ACC112 (cell line): ENCODE data around the gene DAG1.

ENCODE experiments used
- H2AFZ ChIP-seq: fragments of 200-600 bp; sonication (generic); one replicate; pipeline ENCODE4 v1.6.0; 2017; ENCODE audit warnings: antibody characterized with exemption, low read length; ENCODE audit not compliant: unreplicated experiment
- H3K27ac ChIP-seq: fragments of 200-600 bp; sonication (generic); 2 replicates; pipeline ENCODE4 v1.5.1; 2014; ENCODE audit warnings: low read depth, mild to moderate bottlenecking, antibody characterized with exemption, low read length, moderate library complexity
- H3K27me3 ChIP-seq: fragments of 200-600 bp; sonication (generic); 2 replicates; pipeline ENCODE4 v1.6.1; 2014; ENCODE audit warnings: mild to moderate bottlenecking, antibody characterized with exemption, low read length, moderate library complexity, mixed read lengths; ENCODE audit not compliant: insufficient read depth
- H3K36me3 ChIP-seq: fragments of 200-600 bp; sonication (generic); 2 replicates; pipeline ENCODE4 v1.6.1; 2016; ENCODE audit warnings: mild to moderate bottlenecking, antibody characterized with exemption, low read length, moderate library complexity, mixed read lengths; ENCODE audit not compliant: insufficient read depth
- H3K4me1 ChIP-seq: fragments of 200-600 bp; sonication (generic); one replicate; pipeline ENCODE4 v1.6.1; 2016; ENCODE audit warnings: low read length, mixed read lengths; ENCODE audit not compliant: insufficient read depth, unreplicated experiment, control insufficient read depth
- H3K4me3 ChIP-seq: fragments of 200-600 bp; sonication (generic); 2 replicates; pipeline ENCODE4 v1.5.1; 2014; ENCODE audit warnings: mild to moderate bottlenecking, low read depth, low read length
- H3K79me2 ChIP-seq: fragments of 200-600 bp; sonication (generic); one replicate; pipeline ENCODE4 v1.6.0; 2016; ENCODE audit warnings: low read length; ENCODE audit not compliant: control insufficient read depth, unreplicated experiment, insufficient read depth

Gene DAG1

GRCh38 chr3:49533786-49534519 is 63.9 kb downstream of the DAG1 start:
- peaks cover 17% of the 10 kb centered on the region; the same call in 1 of the 2 replicates for H3K36me3 ChIP-seq
- H3K4me3 ChIP-seq: no peak overlapping the region
- no peaks in the 10 kb centered on the region for H3K79me2 ChIP-seq
- H2AFZ ChIP-seq: no peak overlapping the region
- H3K27ac ChIP-seq: no peak overlapping the region
- no peaks in the 10 kb centered on the region for H3K27me3 ChIP-seq
- H3K4me1 ChIP-seq: peaks cover 12% of the 10 kb centered on the region

GRCh38 chr3:49534581-49535441 is 64.7 kb downstream of the DAG1 start:
- H3K4me1 ChIP-seq: peaks cover 12% of the 10 kb centered on the region
- no peak overlapping the region for H2AFZ ChIP-seq
- H3K79me2 ChIP-seq: no peaks in the 10 kb centered on the region
- no peak overlapping the region for H3K4me3 ChIP-seq
- H3K27me3 ChIP-seq: no peaks in the 10 kb centered on the region
- H3K27ac ChIP-seq: no peak overlapping the region
- peaks cover 17% of the 10 kb centered on the region; the same call in 1 of the 2 replicates for H3K36me3 ChIP-seq

- H3K4me3 ChIP-seq: no peak overlapping the region
- H3K36me3 ChIP-seq: peaks cover 14% of the 10 kb centered on the region; the same call in 1 of the 2 replicates
- no peaks in the 10 kb centered on the region for H3K79me2 ChIP-seq
- peaks cover 15% of the 10 kb centered on the region for H3K4me1 ChIP-seq
- no peak overlapping the region for H2AFZ ChIP-seq
- no peak overlapping the region for H3K27ac ChIP-seq
- H3K27me3 ChIP-seq: no peaks in the 10 kb centered on the region
Measured at GRCh38 chr3:49535971-49536874, 66.2 kb downstream of the DAG1 start.

- Histone ChIP-seq H2AFZ (no peak overlapping the region), H3K79me2 (no peaks in the 10 kb centered on the region), H3K27ac (no peak overlapping the region), H3K4me3 (no peak overlapping the region), H3K27me3 (no peaks in the 10 kb centered on the region), H3K4me1 (peaks cover 15% of the 10 kb centered on the region), H3K36me3 (peaks cover 6% of the 10 kb centered on the region; the same call in 1 of the 2 replicates)
Measured at GRCh38 chr3:49536875-49537533, 66.9 kb downstream of the DAG1 start.

- Histone ChIP-seq H3K27ac (no peak overlapping the region), H3K4me3 (peak overlapping the region; percentile 76), H3K36me3 (no peaks in the 10 kb centered on the region), H3K27me3 (peaks cover 20% of the 10 kb centered on the region), H3K79me2 (no peaks in the 10 kb centered on the region), H3K4me1 (peaks cover 15% of the 10 kb centered on the region), H2AFZ (no peak overlapping the region)
Measured at GRCh38 chr3:49539659-49540560, 69.8 kb downstream of the DAG1 start.

GRCh38 chr3:49552087-49552486 is 82.0 kb downstream of the DAG1 start:
- H3K27me3 ChIP-seq: peaks cover 49% of the 10 kb centered on the region
- no peaks in the 10 kb centered on the region for H3K36me3 ChIP-seq

GRCh38 chr3:49553324-49553691 is 83.2 kb downstream of the DAG1 start:
- H2AFZ ChIP-seq: peak overlapping the region; percentile 48
- H3K79me2 ChIP-seq: no peaks in the 10 kb centered on the region
- peaks cover 4% of the 10 kb centered on the region for H3K4me1 ChIP-seq
- peaks cover 48% of the 10 kb centered on the region for H3K27me3 ChIP-seq
- H3K4me3 ChIP-seq: peak overlapping the region; percentile 92
- peak overlapping the region; percentile 40; the same call in 1 of the 2 replicates for H3K27ac ChIP-seq
- no peaks in the 10 kb centered on the region for H3K36me3 ChIP-seq

More at GRCh38 chr3:49552087-49552486, 82.0 kb downstream of the DAG1 start:
- Histone ChIP-seq H2AFZ (no peak overlapping the region), H3K4me3 (no peak overlapping the region), H3K4me1 (peaks cover 4% of the 10 kb centered on the region), H3K27ac (no peak overlapping the region), H3K79me2 (no peaks in the 10 kb centered on the region)

GRCh38 chr3:49553692-49554632 is 83.9 kb downstream of the DAG1 start, which contains the start of gene BSN:
Gene BSN, plus strand, starts transcription at chr3:49554477. Its CDS starts 126 bp downstream, at chr3:49554603.
- Histone ChIP-seq H3K79me2 (no peaks in the 10 kb centered on the region), H2AFZ (peak within 1 kb of the TSS; percentile 48), H3K36me3 (no peaks in the 10 kb centered on the region), H3K4me3 (peak within 1 kb of the TSS; percentile 92), H3K27me3 (peaks cover 46% of the 10 kb centered on the region), H3K27ac (peak within 1 kb of the TSS; percentile 40; the same call in 1 of the 2 replicates), H3K4me1 (peaks cover 4% of the 10 kb centered on the region)
